HG03159 (cell line): ENCODE data around the gene SEPTIN10.
"Not testable (repeated sequence)": the region's sequence is repeated elsewhere in the genome, so short reads cannot be mapped to it uniquely, and the experiment has no call there.

ENCODE experiments used
- ATAC-seq: cut with Tn5 transposase; IDR thresholded peaks from one replicate; pipeline ENCODE4 v1.9.1; 2021; ENCODE audit warnings: mild to moderate bottlenecking, moderate library complexity; ENCODE audit not compliant: unreplicated experiment

Gene SEPTIN10

GRCh38 chr2:109554758-109555157 lies 59.0 kb downstream of the SEPTIN10 start:
- no peak for ATAC-seq

GRCh38 chr2:109549016-109549590 lies 64.7 kb downstream of the SEPTIN10 start:
- ATAC-seq: no peak

- ATAC-seq: no peak
These were observed 66.5 kb downstream of the SEPTIN10 start for GRCh38 chr2:109547280-109547679.

GRCh38 chr2:109545828-109546713 lies 67.7 kb downstream of the SEPTIN10 start:
- ATAC-seq: no peak

GRCh38 chr2:109542384-109542783 lies 71.4 kb downstream of the SEPTIN10 start:
- ATAC-seq: no peak

GRCh38 chr2:109538546-109538945 lies 75.2 kb downstream of the SEPTIN10 start:
- no peak for ATAC-seq

- ATAC-seq: no peak
These were observed 76.1 kb downstream of the SEPTIN10 start for GRCh38 chr2:109537565-109538222.

GRCh38 chr2:109536556-109536955 lies 77.2 kb downstream of the SEPTIN10 start:
- ATAC-seq: not testable (repeated sequence)

GRCh38 chr2:109535217-109535946 lies 78.4 kb downstream of the SEPTIN10 start:
- no peak for ATAC-seq

GRCh38 chr2:109533823-109534222 lies 79.9 kb downstream of the SEPTIN10 start:
- ATAC-seq: no peak

GRCh38 chr2:109532728-109533076 lies 81.1 kb downstream of the SEPTIN10 start:
- ATAC-seq: no peak

GRCh38 chr2:109531896-109532727 lies 81.7 kb downstream of the SEPTIN10 start:
- no peak for ATAC-seq

- no peak for ATAC-seq
These were observed 82.5 kb downstream of the SEPTIN10 start for GRCh38 chr2:109531221-109531620.

- no peak for ATAC-seq
These were observed 83.1 kb downstream of the SEPTIN10 start for GRCh38 chr2:109530712-109531111.

GRCh38 chr2:109529532-109530449 lies 84.0 kb downstream of the SEPTIN10 start:
- ATAC-seq: no peak

GRCh38 chr2:109528811-109529501 lies 84.8 kb downstream of the SEPTIN10 start:
- ATAC-seq: no peak

GRCh38 chr2:109527846-109528705 lies 85.7 kb downstream of the SEPTIN10 start:
- ATAC-seq: no peak

GRCh38 chr2:109527079-109527478 lies 86.7 kb downstream of the SEPTIN10 start:
- ATAC-seq: no peak
